Measurements from ENCODE around the gene TOX2.

Gene TOX2

GRCh38 chr20:43914311-43915210 lies at the start of gene TOX2:
TSS of gene TOX2 (plus strand) at chr20:43914852. CDS start at chr20:43914892, 40 bp downstream.
- no peak for FAIRE-seq

DNA sequence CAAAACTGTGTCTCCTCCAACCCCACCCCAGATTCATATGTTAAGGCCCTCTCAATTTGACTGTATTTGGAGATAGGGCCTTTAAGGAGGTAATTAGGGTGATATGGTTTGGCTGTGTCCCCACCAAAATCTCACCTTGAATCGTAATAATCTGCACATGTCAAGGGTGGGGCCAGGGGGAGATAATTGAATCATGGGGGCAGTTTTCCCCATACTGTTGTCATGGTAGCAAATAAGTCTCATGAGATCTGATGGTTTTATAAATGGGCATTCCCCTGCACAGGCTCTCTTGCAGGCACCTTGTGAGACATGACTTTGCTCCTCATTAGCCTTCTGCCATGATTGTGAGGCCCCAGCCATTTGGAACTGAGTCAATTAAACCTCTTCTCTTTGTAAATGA lies 46.6 kb upstream of the TOX2 start:
- no peak for FAIRE-seq

DNA sequence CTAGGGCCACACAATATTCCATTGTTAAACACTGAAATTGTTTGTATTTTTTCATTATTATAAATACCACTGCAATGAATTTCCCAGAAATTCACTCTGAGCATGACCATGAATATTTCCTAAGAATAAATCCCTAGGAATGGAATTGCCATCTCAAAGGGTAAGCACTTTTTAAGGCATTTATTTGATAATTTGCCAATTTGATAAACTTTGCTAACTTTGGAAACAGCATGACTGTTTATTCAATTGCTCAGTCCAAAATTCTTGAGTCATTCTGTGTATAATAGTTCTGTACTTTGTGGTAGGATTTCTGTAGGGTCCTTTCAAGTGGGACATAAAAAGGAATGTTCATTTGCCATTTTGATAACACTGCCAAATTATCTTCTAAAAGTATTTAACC lies 44.2 kb upstream of the TOX2 start:
- FAIRE-seq = no peak

DNA sequence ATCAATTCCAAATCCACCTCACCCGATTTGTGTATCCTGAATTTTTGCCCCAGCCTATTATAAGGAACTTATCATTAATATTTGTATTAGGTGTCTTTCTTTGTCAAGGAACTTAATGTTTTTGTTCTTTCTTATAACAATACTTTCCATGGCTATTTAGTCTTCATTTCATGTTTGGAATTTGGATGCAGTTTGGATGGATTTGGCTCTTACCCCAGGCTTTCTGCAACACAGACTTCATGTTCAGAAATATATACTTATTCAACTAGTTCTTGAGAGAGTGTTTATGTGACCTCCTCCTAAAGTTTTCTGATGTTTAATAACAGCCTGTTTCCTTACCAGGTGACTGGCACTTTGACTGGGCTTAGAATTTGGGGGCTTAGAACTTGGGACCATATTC lies 35.9 kb upstream of the TOX2 start:
- no peak for FAIRE-seq

DNA sequence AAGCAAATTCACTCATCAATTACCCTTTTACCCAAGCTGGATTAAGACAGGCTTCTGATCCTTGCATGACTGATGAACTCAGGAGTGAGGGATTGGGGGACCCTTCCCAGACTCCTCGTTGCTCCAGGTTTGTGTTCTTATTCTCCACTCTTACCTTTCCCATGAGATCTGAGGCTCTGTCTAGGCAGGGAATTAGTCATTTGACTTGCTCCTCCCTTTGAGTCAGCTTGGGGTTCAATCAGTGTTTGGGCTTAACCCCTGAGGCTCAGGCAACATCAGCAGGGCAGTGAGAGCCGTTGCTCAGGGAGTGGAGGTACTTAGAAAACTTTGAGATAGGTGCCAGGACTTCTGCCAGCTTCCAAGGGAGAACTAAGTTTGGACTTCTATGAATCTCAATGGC lies 20.7 kb upstream of the TOX2 start:
- no peak for FAIRE-seq

- FAIRE-seq = no peak
Observed at GRCh38 chr20:43894491-43894890, 20.2 kb upstream of the TOX2 start.

GRCh38 chr20:43895235-43895634 lies 19.4 kb upstream of the TOX2 start:
- no peak for FAIRE-seq

GRCh38 chr20:43899274-43900120 lies 15.2 kb upstream of the TOX2 start:
- no peak for FAIRE-seq

GRCh38 chr20:43900121-43900466 lies 14.6 kb upstream of the TOX2 start:
- no peak for FAIRE-seq

- FAIRE-seq = no peak
Observed at GRCh38 chr20:43900496-43900895, 14.2 kb upstream of the TOX2 start.

DNA sequence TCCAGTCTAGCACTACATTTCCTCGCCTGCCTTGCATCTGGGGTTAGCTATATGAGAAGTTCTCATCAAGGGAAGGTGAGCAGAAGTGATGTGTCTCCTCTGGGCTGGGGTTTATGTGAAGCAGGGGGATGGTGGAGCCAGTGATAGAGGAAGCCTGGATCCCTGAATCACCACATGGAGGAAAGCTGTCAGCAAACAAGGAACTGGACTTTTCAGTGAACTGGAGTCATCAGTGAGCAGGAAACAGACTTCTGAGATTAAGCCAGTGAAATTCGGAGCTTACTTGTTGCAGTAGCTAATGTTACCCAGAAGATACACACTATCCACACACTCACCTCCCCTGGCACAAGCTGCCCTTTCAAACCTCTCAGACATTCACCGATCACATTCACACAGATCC lies 13.4 kb upstream of the TOX2 start:
- no peak for FAIRE-seq

DNA sequence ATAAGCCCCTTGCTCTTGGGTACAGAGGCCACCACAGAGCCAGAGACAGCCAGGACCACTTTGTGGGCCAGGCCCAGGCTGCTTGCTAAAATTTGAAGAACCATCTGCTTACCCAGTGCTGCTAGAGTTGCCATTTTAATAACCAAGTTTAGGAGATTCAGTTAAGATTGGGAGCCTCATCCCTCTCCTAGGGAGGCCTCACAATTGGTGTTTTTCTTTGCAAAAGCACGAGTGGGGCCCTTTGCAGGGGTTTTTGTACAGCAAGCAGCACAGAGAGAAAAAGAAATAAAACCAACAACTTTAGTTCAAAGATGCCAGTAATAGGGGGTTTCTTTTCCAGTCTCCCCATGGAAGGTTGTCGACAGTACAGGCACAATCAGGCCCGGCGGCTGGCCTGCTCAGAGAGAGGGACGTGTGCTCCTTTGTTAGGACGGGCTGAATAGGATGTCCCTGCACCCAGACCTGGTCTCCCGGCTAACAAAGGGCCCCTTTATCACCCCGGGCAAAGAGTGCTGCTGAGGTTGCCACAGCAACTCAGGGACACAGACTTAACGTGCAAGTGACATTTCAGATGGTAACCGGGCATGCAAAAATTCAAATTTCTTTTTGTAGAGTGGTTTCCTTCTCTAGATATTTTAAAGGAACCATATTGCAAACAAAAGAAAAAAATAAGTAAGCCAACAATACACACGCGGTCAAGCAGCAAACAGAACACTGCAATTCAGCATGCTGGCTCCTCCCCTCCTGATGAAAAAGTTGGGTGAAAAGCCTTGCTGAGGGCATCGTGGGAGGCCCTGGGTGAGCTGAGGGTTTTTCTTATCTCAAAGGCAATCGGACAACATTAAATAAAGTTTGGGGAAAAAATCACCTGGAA lies 10.5 kb upstream of the TOX2 start:
- FAIRE-seq = no peak

DNA sequence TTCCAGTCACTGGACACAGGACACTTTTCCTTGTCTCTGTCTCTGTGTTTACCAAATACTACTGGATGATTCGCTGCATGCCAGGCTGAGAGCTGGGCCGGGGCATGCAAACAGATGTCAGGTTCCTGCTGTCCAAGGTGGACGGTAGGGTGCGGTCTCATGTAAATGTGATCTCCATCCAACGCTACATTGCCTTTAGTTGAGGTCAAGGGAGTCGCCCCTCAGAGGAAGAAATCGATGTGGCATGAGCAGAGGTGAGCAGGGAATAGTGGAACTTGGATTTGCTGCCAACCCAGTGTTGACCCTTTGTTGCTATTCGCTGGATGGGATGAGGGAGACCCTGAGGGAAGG lies 9.8 kb upstream of the TOX2 start:
- FAIRE-seq = no peak

DNA sequence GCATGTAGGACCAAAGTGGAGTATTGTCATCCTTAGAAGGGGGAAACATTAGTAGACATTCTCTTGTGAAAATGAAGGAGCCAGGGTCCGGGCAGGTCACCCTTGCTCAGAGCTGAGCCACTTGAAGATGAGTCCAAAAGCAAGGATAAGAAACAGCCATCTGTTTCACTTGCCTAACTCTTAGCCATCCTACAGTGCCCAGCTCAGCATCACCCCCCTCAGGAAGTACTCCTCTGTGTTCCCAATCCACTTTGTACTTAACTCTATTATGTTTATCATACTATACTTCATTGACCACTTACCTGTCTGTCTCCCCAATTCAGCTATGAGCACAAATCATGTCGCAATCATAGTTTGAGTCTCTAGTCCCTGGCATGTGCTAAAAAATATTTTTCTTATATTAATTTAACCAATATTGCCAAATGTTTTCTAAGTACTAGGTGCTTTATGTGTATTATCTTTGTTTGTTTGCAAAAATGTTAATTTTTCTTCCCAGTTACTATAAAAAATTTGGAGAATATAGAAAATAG lies 8.1 kb upstream of the TOX2 start:
- FAIRE-seq = no peak

DNA sequence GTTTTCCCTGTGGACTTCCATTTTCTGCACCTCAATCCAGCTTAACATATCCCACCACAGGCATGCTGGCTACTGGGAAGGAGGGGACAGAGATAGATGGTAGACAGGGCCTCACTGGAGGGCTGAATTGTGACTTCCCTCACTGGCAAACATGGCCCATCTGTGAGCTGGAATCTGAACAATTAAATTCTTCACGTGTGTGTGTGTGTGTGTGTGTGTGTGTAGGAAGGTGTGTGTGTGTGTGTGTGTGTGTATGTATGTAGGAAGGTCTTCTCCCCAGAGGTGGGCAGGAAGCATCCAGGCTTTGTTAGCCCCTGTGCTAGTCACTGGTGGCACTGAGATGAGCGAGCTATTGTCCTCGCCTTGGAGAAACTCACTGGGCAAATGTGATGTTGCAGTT lies 5.4 kb upstream of the TOX2 start:
- no peak for FAIRE-seq

DNA sequence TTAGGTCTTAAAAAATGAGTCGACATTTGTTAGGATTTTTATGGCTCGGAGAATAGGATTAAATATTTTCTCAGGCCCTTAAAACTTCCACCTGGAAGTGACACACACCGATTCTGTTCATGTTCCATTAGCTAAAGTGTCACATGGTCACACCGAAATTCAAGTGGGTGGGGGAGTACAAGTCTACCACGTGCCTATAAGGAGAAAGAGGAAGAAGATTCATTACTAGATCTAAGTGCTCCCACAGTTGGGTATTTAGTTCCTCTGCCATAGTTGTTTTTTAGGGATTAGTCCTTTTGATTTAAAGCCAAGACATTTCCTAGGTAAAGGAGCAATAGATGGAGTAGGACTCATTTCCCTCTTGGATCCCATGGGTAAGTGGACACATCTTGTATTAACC lies 4.9 kb upstream of the TOX2 start:
- no peak for FAIRE-seq

DNA sequence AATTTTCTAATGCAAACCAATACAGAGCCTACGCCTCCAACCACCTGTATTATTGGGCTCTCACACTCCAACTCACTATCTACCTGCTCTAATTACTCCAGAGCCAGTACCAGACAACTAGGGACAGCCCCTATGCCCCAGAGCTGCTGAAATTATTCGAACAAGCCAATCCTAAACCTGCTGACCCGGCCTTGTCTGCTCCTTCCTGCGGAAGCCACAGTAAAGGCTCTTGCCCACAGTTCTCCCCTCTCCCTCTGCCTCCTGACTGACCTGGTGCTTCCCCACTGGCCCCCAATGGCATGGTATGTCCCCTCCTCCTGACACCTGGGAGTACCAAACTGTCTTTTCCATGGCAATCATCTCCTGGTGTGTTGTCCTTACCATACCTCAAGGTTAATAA lies 4.1 kb upstream of the TOX2 start:
- no peak for FAIRE-seq

DNA sequence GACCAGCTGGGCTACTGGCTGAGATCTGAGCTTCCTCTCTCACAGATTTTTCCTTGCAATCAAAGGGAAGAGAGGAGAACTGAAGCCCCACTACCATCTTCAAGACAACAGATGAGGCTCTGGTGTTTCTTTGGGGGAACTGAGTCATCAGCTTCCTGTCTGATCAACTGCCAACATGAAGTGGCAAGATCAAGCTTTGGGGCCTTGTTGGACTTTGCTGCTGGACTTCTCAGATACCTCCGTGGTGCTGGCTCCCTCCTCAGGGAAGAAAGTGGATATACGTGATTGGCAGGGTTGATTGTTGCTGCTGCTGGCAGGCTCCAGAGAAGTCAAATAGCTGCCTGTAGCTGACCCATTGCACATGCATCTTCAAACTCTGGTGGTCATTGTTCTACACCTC lies 3.6 kb upstream of the TOX2 start:
- no peak for FAIRE-seq

GRCh38 chr20:43913291-43914025 lies 1.2 kb upstream of the TOX2 start:
- FAIRE-seq = no peak

GRCh38 chr20:43915211-43916072 lies 790 bp downstream of the TOX2 start:
- no peak for FAIRE-seq

Measured in TTC549 (cell line).